Ramos (cell line): ENCODE measurements around the gene RIMS1.
"Not testable (repeated sequence)": the region's sequence is repeated elsewhere in the genome, so short reads cannot be mapped to it uniquely, and the experiment has no call there.

Source experiments
- in situ Hi-C: fragments of 300-500 bp; cut with MboI; formaldehyde crosslinking; loops from one replicate; pipeline ENCODE4 v1.14.3; 2022; ENCODE audit warnings: low sequenced_read_pairs; ENCODE audit not compliant: unreplicated experiment

RIMS1 gene

DNA sequence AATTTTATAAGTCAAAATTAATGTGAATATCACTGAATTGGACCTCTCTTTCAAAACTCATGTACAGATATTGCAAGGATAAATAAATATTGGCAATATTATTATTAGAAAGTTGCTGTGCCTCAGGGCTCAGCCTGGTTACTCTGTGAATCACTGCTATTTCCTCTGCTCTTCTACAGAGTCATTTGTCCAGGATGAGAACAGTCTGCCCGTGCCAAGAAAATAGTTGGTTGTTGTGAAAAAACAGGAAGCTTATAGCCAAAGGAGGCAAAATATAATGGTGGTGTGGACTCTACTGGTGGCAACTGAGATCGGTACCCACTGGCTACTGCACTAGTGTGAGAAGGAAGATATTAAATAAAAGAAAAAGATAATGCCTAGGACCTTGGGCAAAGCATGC is 93.6 kb downstream of the RIMS1 start:
- in situ Hi-C loops = no loop called here

DNA sequence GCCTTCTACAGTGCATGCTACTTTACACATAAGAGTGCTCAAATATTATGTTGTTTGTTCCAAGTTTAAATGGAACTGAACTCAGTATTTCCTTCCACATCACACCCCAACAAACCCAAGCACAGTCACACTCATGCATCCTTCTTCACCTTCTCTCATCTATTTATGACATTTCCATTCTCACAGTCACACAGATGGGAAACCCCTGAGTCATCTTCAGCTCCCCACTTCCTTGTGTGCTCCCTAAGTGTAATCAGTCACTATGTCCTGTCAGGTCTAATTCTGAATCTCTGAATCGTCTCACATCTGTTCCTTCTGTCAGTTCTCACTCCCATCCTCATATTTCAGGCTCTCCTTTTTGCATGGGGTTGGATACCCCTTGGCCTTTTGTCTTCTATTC is 96.0 kb downstream of the RIMS1 start:
- in situ Hi-C loops = no loop called here

GRCh38 chr6:71983131-71983530 is 96.8 kb downstream of the RIMS1 start:
- in situ Hi-C loops = no loop called here

DNA sequence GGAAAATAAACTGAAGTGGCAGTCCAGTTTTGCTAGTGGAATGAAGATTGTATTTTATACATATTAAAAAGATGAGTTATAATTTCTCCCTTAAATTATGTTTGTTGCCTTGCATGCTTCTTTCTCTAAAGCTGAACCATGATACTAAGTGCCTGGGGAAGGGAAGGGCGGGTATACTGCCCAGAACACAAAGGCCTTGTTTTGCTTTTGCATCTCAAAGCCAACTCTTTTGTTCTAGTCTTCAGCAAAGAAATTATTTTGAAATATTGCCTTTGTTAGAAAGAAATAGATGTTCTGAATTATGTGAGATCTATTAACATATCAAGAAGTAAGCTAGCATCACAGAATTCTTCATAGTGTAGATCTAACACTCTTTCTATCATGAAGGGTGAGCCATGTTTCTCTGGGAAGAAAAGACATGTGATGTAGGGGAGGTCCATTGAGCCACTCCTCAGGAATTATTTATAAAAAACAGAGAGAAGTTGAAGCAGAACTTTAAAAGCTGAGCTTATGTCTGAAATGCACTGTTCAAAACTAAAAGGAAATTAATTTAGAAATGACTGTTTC is 108.4 kb downstream of the RIMS1 start:
- in situ Hi-C loops = no loop called here

GRCh38 chr6:71997341-71997740 is 111.0 kb downstream of the RIMS1 start:
- in situ Hi-C loops = no loop called here

DNA sequence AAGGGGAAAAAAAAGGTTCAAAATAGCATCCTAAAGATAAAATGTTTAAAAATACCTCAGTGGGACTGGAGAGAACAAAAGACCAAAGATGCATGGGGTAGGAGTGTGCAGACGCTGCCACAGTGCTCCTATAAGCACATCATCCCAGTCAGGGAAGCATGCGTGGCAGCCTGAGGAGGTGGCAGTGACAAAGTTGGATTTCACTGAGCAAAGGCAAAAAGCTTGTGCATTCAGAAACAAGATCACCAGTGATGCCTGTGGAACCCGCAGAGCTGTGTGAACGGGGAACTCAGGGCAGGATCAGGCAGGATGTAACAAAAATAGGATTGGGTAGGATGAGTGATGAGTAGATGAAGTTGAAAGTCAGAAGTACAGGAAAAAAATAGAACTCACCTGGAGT is 116.1 kb downstream of the RIMS1 start:
- in situ Hi-C loops = no loop called here

DNA sequence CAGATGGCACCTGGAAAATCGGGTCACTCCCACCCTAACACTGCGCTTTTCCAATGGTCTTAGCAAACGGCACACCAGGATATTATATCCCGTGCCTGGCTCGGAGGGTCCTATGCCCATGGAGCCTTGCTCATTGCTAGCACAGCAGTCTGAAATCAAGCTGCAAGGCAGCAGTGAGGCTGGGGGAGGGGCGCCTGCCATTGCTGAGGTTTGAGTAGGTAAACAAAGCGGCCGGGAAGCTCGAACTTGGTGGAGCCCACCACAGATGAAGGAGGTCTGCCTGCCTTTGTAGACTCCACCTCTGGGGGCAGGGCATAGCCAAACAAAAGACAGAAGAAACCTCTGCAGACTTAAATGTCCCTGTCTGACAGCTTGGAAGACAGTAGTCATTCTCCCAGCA is 120.2 kb downstream of the RIMS1 start:
- in situ Hi-C loops = not testable (repeated sequence)

DNA sequence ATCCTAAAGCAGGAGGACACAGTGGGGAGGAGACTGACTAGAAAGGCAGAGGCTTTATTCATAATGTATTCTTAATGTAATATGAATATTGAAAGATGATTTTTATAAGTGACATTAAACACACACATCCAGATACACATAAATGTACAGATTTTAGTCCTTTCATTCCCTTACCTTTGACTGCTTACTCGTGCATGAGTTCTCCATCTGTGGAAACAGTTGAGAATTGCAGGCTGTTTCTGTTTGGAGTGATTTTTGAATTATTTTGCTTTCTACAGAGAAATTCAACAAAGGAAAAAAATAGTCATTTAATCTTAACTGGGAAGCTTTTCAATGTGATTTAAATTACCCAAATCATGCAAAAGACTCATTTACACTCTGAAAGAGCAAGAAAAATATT is 136.5 kb downstream of the RIMS1 start:
- in situ Hi-C loops = no loop called here

GRCh38 chr6:72031471-72031870 is 145.1 kb downstream of the RIMS1 start:
- in situ Hi-C loops = no loop called here

GRCh38 chr6:72032086-72032485 is 145.7 kb downstream of the RIMS1 start:
- in situ Hi-C loops = no loop called here

GRCh38 chr6:72035486-72035885 is 149.1 kb downstream of the RIMS1 start:
- in situ Hi-C loops = no loop called here

DNA sequence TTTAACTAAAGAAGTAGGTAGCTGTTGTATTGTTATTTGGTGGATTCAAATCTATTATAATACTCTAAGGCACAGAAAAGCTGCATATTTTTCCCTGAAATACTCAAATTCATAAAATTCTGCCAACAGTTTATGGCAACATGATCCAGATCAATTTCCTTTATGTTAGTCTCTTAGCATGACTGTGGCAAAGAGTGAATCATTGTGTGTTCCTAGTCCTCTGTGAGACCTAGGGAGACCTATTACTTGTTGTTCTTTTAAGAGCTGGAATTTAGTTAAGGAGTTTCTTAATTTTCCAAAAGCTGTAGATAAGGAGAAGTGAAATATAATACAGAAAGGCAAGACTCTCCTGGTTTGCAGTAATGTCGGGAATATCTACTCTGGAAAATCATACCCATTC is 149.6 kb downstream of the RIMS1 start:
- in situ Hi-C loops = no loop called here

DNA sequence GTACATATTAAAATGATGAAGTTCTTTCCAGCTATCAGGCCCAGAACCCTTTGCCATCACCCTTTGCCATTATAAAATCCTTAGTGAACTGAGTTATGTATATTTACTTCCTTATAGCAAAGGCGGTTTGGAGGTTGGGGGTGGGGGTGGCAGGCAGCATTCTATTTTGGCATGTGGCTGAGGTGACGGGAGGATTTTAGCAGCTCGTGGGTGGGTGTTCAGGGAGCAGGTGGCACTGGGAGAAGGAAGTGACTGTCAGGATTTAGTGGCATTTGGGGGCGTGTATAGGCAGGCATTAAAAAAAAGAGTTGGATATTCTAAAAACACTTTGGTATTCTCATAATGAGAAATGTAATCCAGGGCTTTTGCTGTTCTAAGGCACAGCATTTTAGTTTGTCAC is 150.7 kb downstream of the RIMS1 start:
- in situ Hi-C loops = no loop called here

GRCh38 chr6:72040111-72040510 is 153.8 kb downstream of the RIMS1 start:
- in situ Hi-C loops = no loop called here

DNA sequence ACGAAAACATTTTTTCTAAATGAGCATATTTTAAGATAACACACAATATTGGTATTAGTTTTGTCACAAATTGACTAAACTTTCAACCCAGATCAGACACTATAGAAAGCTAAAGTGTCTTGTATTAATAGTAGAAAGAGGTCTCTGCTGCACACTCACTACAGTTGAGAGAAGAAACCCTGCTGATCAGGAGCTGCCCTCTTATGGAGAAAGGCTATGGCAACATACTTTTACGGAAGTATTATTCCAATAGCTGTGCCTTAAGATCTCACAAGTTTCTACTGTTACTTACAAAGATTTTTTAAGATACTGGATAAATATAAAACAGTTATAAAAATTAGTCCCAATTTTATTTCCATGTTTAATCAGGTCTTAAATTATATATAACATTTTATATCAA is 155.7 kb downstream of the RIMS1 start:
- in situ Hi-C loops = no loop called here

DNA sequence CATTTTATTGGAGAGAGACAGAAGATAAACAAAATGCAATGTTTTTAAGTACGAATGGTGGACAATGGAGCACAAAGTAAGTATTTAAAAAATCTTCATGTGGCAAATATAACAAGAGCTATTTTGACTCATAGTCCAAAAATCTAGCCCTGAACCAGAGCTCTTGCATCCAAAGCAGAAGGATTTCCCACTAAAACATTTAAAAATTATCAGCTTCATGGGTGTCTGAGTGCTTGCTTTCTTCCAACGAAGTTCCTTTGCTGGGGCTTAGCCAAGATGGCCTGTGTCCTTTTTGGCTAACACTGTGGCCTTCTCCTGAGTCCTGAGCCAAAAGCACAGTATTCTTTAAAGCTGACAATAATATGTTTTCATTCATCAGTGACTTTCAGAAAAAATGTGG is 161.7 kb downstream of the RIMS1 start:
- in situ Hi-C loops = no loop called here

DNA sequence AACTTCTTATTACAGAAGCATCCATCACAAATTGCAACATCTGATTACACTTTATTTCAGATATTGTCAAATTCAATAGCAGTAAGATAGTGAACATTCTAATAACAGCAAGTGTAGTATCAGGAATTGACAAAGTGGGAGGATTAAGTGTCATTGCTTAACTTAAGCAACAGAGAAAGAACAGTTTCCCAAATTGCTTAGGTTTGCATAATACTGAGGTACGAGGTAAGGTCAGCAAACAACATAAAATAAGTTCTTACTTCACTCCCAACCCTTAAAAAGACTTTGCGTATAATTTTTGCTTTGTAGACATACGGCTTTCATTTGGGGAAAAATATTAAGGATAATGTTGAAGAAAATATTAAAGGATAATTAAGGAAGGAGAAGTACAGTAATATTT is 163.0 kb downstream of the RIMS1 start:
- in situ Hi-C loops = no loop called here

DNA sequence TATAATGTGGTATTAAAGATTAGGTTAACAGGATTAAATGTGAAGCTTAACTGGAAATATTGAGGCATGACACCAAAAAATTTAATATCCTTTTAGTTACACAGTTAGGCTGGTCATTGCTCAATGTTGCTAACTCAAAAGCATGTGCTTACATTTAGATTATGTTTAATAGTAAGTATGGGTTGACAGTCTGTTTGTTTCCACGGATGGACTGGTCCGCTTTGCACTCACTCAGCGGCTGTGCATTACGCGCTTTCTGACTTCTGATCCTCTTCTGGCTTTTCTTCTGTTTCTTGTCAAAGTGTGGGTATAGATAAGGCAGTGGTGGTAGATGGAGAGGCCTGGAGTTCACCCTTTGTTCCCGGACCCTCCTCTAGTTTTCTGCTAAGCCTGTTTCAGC is 174.9 kb downstream of the RIMS1 start:
- in situ Hi-C loops = no loop called here

GRCh38 chr6:72064399-72064975 is 178.1 kb downstream of the RIMS1 start:
- in situ Hi-C loops = no loop called here

DNA sequence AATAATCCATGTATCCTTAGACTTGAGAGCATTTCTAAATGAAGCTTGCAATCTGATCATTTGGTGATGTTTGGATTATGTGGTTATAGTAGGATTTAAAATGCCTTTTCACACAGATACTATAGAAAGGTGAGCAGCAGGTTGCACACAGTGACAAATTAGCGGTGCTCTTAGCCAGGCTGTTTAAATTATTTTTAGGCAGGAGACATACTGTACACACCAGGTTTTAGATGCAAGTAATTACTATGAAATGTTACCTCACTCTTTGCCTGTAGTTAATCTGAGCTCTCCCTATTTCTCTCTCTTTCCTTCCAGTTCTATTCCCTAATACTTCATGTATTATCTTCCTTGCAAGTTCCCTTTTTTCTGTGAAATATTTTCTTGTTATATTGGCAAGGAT is 191.7 kb downstream of the RIMS1 start:
- in situ Hi-C loops = no loop called here

GRCh38 chr6:72080260-72080941 is 194.1 kb downstream of the RIMS1 start:
- in situ Hi-C loops = loop anchor here (10.0 kb wide), 2 partner anchors 556 to 706 kb away; no protein-coding TSS in a partner anchor

GRCh38 chr6:72081871-72082270 is 195.5 kb downstream of the RIMS1 start:
- in situ Hi-C loops = loop anchor here (10.0 kb wide), 2 partner anchors 557 to 707 kb away; no protein-coding TSS in a partner anchor
